ENCODE results near the gene SLC26A8. TPM values are rescaled to one million over a fixed set of nuclear protein-coding genes. Genes with fewer than 3 reads are reported as not detected.
A peak's percentile ranks its signal among the peaks of the same experiment; 100 is the strongest.
"Not testable (repeated sequence)": the region's sequence is repeated elsewhere in the genome, so short reads cannot be mapped to it uniquely, and the experiment has no call there.

The SLC26A8 gene
- total RNA-seq, 1 donor = under 0.01 TPM

- Histone ChIP-seq H3K9me3 (ENCODE audit: low read depth, low read length) (no peaks in the 10 kb centered on the region), H4K20me1 (ENCODE audit: insufficient read depth, low read length) (no peaks in the 10 kb centered on the region), H3K4me1 (ENCODE audit: insufficient read depth, low read length) (no peaks in the 10 kb centered on the region), H3K4me2 (ENCODE audit: insufficient read depth, low read length) (no peak overlapping the region), H2AFZ (ENCODE audit: low read length) (no peak overlapping the region), H3K79me2 (ENCODE audit: insufficient read depth, low read length) (no peaks in the 10 kb centered on the region), H3K27ac (ENCODE audit: low read depth, low read length) (no peak overlapping the region), H3K36me3 (ENCODE audit: insufficient read depth, low read length) (no peaks in the 10 kb centered on the region), H3K27me3 (ENCODE audit: insufficient read depth, low read length) (no peaks in the 10 kb centered on the region), H3K4me3 (ENCODE audit: insufficient read depth, low read length) (no peak overlapping the region)
- no peak for TF ChIP-seq CTCF (IDR thresholded peaks at IDR 0.05; ENCODE audit: extremely low read depth, low read depth, low read length)
- DNase-seq (ENCODE audit: insufficient read length, low spot score, missing footprints) = no peak
These were observed 31.3 kb downstream of the SLC26A8 start for GRCh38 chr6:35993150-35993549.

GRCh38 chr6:35988047-35988446 is 36.4 kb downstream of the SLC26A8 start:
- not testable (repeated sequence) for H3K4me1 ChIP-seq (ENCODE audit: insufficient read depth, low read length); H3K4me3 ChIP-seq (ENCODE audit: insufficient read depth, low read length); H3K4me2 ChIP-seq (ENCODE audit: insufficient read depth, low read length); H2AFZ ChIP-seq (ENCODE audit: low read length); H3K27me3 ChIP-seq (ENCODE audit: insufficient read depth, low read length); H3K27ac ChIP-seq (ENCODE audit: low read depth, low read length); H3K36me3 ChIP-seq (ENCODE audit: insufficient read depth, low read length); H3K79me2 ChIP-seq (ENCODE audit: insufficient read depth, low read length); DNase-seq (ENCODE audit: insufficient read length, low spot score, missing footprints); H4K20me1 ChIP-seq (ENCODE audit: insufficient read depth, low read length); H3K9me3 ChIP-seq (ENCODE audit: low read depth, low read length)

- H3K9me3 ChIP-seq (ENCODE audit: low read depth, low read length) = no peaks in the 10 kb centered on the region
- H3K4me3 ChIP-seq (ENCODE audit: insufficient read depth, low read length) = no peak overlapping the region
- no peaks in the 10 kb centered on the region for H3K79me2 ChIP-seq (ENCODE audit: insufficient read depth, low read length)
- DNase-seq (ENCODE audit: insufficient read length, low spot score, missing footprints) = no peak
- no peak overlapping the region for H2AFZ ChIP-seq (ENCODE audit: low read length)
- no peak overlapping the region for H3K4me2 ChIP-seq (ENCODE audit: insufficient read depth, low read length)
- no peak overlapping the region for H3K27ac ChIP-seq (ENCODE audit: low read depth, low read length)
- H3K27me3 ChIP-seq (ENCODE audit: insufficient read depth, low read length) = peaks cover 17% of the 10 kb centered on the region
- no peaks in the 10 kb centered on the region for H4K20me1 ChIP-seq (ENCODE audit: insufficient read depth, low read length)
- H3K4me1 ChIP-seq (ENCODE audit: insufficient read depth, low read length) = no peaks in the 10 kb centered on the region
- H3K36me3 ChIP-seq (ENCODE audit: insufficient read depth, low read length) = no peaks in the 10 kb centered on the region
- no peak for TF ChIP-seq CTCF (IDR thresholded peaks at IDR 0.05; ENCODE audit: extremely low read depth, low read depth, low read length)
These were observed 39.7 kb downstream of the SLC26A8 start for GRCh38 chr6:35984701-35985100.

- no peaks in the 10 kb centered on the region for H3K36me3 ChIP-seq (ENCODE audit: insufficient read depth, low read length)
- TF ChIP-seq CTCF (IDR thresholded peaks at IDR 0.05; ENCODE audit: extremely low read depth, low read depth, low read length) = no peak
- H3K4me2 ChIP-seq (ENCODE audit: insufficient read depth, low read length) = no peak overlapping the region
- no peaks in the 10 kb centered on the region for H4K20me1 ChIP-seq (ENCODE audit: insufficient read depth, low read length)
- DNase-seq (ENCODE audit: insufficient read length, low spot score, missing footprints) = peak; percentile 89
- H3K27me3 ChIP-seq (ENCODE audit: insufficient read depth, low read length) = peaks cover 17% of the 10 kb centered on the region
- no peaks in the 10 kb centered on the region for H3K9me3 ChIP-seq (ENCODE audit: low read depth, low read length)
- H3K4me3 ChIP-seq (ENCODE audit: insufficient read depth, low read length) = no peak overlapping the region
- no peaks in the 10 kb centered on the region for H3K4me1 ChIP-seq (ENCODE audit: insufficient read depth, low read length)
- H2AFZ ChIP-seq (ENCODE audit: low read length) = no peak overlapping the region
- H3K79me2 ChIP-seq (ENCODE audit: insufficient read depth, low read length) = no peaks in the 10 kb centered on the region
- no peak overlapping the region for H3K27ac ChIP-seq (ENCODE audit: low read depth, low read length)
These were observed 43.3 kb downstream of the SLC26A8 start for GRCh38 chr6:35980991-35981645.

- not testable (repeated sequence) for H3K9me3 ChIP-seq (ENCODE audit: low read depth, low read length); H3K4me1 ChIP-seq (ENCODE audit: insufficient read depth, low read length); H4K20me1 ChIP-seq (ENCODE audit: insufficient read depth, low read length); H3K36me3 ChIP-seq (ENCODE audit: insufficient read depth, low read length); H2AFZ ChIP-seq (ENCODE audit: low read length); H3K79me2 ChIP-seq (ENCODE audit: insufficient read depth, low read length); H3K4me3 ChIP-seq (ENCODE audit: insufficient read depth, low read length); H3K4me2 ChIP-seq (ENCODE audit: insufficient read depth, low read length); DNase-seq (ENCODE audit: insufficient read length, low spot score, missing footprints); H3K27ac ChIP-seq (ENCODE audit: low read depth, low read length)
- peaks cover 17% of the 10 kb centered on the region for H3K27me3 ChIP-seq (ENCODE audit: insufficient read depth, low read length)
These were observed 44.3 kb downstream of the SLC26A8 start for GRCh38 chr6:35980126-35980525.

All from osteoblast (primary cell).